Lower leg skin (tissue), 4 donors: ENCODE data around the gene FAXDC2. TPM values are rescaled to one million over a fixed set of nuclear protein-coding genes. Genes with fewer than 3 reads are reported as not detected.

ENCODE experiments used
- DNase-seq, 2 donors: peaks; one replicate each; pipeline ENCODE4 v3.0.0-alpha.2; 2019; ENCODE audit warnings: low spot score in 2 of 2
- H3K4me3 ChIP-seq: fragments of 200-600 bp; sonication (generic); 2 replicates; pipeline ENCODE4 v1.5.1; 2017; ENCODE audit warnings: mild to moderate bottlenecking, low read depth; ENCODE audit not compliant: poor library complexity, severe bottlenecking
- POLR2A ChIP-seq, 2 donors: fragments of 450-650 bp; IDR thresholded peaks; one replicate each; pipeline ENCODE4 v1.6.1; 2016 to 2017; ENCODE audit warnings: antibody characterized with exemption in 2 of 2, mild to moderate bottlenecking in 1 of 2, moderate library complexity in 1 of 2
- WGBS, 2 donors: methylation state at CpG; one replicate each; pipeline ENCODE4 v1.1.5; 2018; 5-methylcytosine and 5-hydroxymethylcytosine counted together
- intact Hi-C: fragments of 100-400 bp; cut with DNase I; formaldehyde crosslinking; loops from one replicate; pipeline ENCODE4 v1.15.0; 2023; ENCODE audit warnings: low total_unique reads
- total RNA-seq, 4 donors: library from RNA; depleted of rRNA; stranded (reverse); fragments of >200 nt; gene quantifications; one replicate each; pipeline ENCODE4 v1.1.0, GENCODE V29; 2016
- TF ChIP-seq, protein P1 (sequence below), 3 donors: fragments of 450-650 bp; IDR thresholded peaks; one replicate each; pipeline ENCODE4 v1.5.1; 2016; ENCODE audit warnings: antibody characterized with exemption in 3 of 3, mild to moderate bottlenecking in 3 of 3, moderate library complexity in 2 of 3

FAXDC2 gene
- total RNA-seq, 4 donors from 2014 or later: 20.2 to 72.8 (median 47.3) TPM

DNA sequence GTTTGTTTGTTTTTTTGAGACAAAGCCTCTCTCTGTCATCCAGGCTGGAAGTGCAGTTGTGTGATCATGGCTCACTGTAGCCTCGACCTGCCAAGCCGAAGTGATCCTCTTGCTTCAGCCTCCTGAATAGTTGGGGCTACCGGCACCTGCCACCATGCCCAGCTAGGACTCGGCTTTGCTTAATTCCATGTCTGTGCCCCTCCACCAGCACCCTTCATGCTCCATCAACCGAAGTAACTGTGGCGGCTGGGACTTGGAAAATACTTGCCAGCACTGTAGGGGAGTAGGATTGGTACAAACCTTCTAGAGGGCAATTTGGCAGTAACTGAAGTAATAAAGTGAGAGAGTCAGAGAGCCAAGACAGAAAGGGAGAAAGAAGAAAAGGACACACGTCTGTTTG is 19.0 kb downstream of the FAXDC2 start:
- TF ChIP-seq, protein P1, sequence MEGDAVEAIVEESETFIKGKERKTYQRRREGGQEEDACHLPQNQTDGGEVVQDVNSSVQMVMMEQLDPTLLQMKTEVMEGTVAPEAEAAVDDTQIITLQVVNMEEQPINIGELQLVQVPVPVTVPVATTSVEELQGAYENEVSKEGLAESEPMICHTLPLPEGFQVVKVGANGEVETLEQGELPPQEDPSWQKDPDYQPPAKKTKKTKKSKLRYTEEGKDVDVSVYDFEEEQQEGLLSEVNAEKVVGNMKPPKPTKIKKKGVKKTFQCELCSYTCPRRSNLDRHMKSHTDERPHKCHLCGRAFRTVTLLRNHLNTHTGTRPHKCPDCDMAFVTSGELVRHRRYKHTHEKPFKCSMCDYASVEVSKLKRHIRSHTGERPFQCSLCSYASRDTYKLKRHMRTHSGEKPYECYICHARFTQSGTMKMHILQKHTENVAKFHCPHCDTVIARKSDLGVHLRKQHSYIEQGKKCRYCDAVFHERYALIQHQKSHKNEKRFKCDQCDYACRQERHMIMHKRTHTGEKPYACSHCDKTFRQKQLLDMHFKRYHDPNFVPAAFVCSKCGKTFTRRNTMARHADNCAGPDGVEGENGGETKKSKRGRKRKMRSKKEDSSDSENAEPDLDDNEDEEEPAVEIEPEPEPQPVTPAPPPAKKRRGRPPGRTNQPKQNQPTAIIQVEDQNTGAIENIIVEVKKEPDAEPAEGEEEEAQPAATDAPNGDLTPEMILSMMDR (IDR thresholded peaks at IDR 0.05): no peak
- TF ChIP-seq POLR2A (IDR thresholded peaks at IDR 0.05): no peak
- WGBS, 2 donors: 89 to 91% methylated on average over 7 of the region's 7 CpGs
- H3K4me3 ChIP-seq: no peak overlapping the region
- no peak for DNase-seq
- intact Hi-C loops: no loop called here

GRCh38 chr5:154830596-154830995 is 19.8 kb downstream of the FAXDC2 start:
- no peak overlapping the region for H3K4me3 ChIP-seq
- DNase-seq: no peak
- no peak for TF ChIP-seq POLR2A (IDR thresholded peaks at IDR 0.05)
- TF ChIP-seq, protein P1 (IDR thresholded peaks at IDR 0.05): no peak
- 85 to 88% methylated on average over 4 of the region's 4 CpGs for WGBS, 2 donors
- intact Hi-C loops: no loop called here

- no peak for DNase-seq
- 58 to 61% methylated on average over 7 of the region's 7 CpGs for WGBS, 2 donors
- no peak for TF ChIP-seq POLR2A (IDR thresholded peaks at IDR 0.05)
- TF ChIP-seq, protein P1 (IDR thresholded peaks at IDR 0.05): no peak
- intact Hi-C loops: no loop called here
- H3K4me3 ChIP-seq: no peak overlapping the region
These were observed 20.2 kb downstream of the FAXDC2 start for GRCh38 chr5:154830219-154830595.

GRCh38 chr5:154829589-154830218 is 20.7 kb downstream of the FAXDC2 start:
- TF ChIP-seq, protein P1 (IDR thresholded peaks at IDR 0.05): no peak
- TF ChIP-seq POLR2A (IDR thresholded peaks at IDR 0.05): no peak
- no peak overlapping the region for H3K4me3 ChIP-seq
- DNase-seq: peak in 1 of 2 donors; percentile 50
- intact Hi-C loops: no loop called here
- 57 to 69% methylated on average over 4 of the region's 4 CpGs for WGBS, 2 donors

- WGBS, 2 donors: 66 to 79% methylated on average over 2 of the region's 2 CpGs
- no peak for DNase-seq
- no peak for TF ChIP-seq POLR2A (IDR thresholded peaks at IDR 0.05)
- TF ChIP-seq, protein P1 (IDR thresholded peaks at IDR 0.05): no peak
These were observed 21.2 kb downstream of the FAXDC2 start for GRCh38 chr5:154829181-154829588.

DNA sequence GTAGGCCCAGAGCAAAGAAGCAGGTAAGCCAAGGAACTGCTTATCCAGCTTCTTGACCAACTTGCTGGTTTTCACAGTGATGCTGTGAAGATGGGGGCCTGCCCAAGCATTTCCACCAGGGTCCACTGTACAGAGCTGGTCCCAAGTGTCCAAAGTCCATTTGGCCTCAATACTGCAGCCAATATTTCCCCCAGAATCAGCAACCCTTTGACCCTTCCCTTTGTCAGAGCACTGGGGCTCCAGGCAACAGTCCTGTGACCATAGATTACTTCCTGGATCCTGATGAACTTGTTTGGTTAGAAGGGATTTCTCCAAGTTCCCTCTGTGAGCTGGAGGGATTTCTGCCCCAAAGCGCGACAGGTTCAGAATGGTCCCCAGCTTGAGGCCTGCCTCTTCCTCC is 26.3 kb downstream of the FAXDC2 start:
- DNase-seq: no peak
- WGBS, 2 donors: 96 to 100% methylated on average over 2 of the region's 2 CpGs
- TF ChIP-seq, protein P1 (IDR thresholded peaks at IDR 0.05): no peak
- no peak for TF ChIP-seq POLR2A (IDR thresholded peaks at IDR 0.05)
- intact Hi-C loops: no loop called here
- H3K4me3 ChIP-seq: no peak overlapping the region

More at GRCh38 chr5:154829181-154829588, 21.2 kb downstream of the FAXDC2 start:
- H3K4me3 ChIP-seq: no peak overlapping the region
- intact Hi-C loops: no loop called here
